NCI-H146 (cell line): ENCODE measurements around the gene RMRP.
A peak's percentile ranks its signal among the peaks of the same experiment; 100 is the strongest.
"Not testable (repeated sequence)": the region's sequence is repeated elsewhere in the genome, so short reads cannot be mapped to it uniquely, and the experiment has no call there.

Experiments used
- DNase-seq: peaks from one replicate; lab custom pipeline; 2025; lab: John Stamatoyannopoulos, UW

The RMRP gene

DNA sequence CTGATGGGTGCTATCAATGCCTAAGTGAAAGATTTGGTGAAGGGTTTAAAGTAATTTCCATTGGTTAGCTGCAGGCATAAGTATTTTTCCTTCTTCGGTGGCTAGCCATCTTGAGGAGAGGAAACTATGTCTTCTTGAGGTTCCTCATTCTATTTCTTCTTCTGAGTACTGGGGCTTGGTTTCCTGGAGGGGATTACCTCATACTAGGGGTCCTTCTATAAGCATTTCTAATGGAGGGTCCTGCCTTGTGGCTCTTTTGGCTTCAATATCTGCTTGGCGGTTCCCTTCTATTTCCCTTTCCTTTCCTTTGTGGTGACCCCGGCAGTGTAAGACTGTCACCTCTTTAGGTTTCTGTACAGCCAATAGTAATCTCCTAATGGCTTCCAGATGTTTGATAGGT lies 16.3 kb downstream of the RMRP start:
- not testable (repeated sequence) for DNase-seq

DNA sequence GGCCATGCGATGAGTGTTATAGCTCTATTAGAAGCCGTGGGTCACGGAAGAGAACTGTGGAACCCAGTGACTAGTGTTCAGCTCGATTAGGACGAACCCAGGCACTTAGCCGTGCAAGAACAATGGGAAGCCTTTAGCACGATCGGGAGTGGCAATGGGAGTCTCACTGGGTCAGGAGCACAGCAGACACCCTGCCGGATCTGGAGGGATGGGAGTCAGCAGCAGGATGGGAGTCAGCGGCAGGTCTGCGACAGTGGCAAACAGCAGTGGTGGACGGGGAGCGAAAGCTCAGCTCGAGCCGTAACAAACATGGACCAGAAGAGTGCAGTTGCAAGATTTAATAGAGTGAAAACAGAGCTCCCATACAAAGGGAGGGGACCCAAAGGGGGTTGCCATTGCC lies 17.4 kb downstream of the RMRP start:
- DNase-seq = not testable (repeated sequence)

DNA sequence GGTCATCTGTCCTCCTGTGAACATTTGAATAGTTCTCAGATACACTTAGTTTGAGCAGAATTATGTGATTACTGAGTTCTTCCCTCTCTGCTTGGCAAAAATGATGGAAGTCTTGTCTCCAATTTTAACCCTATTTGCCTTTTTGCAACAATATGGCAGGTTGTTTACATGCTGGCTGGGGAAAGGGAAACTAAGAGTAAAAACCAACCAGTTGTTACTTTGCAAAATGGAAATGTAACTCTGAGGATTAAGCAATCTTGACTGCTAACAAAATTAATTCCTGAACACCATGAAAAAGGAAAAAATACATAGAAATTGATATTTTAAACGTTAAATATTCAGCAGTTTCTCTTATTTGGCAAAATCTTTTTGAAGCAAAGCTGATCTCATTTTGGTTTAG lies 18.2 kb downstream of the RMRP start:
- DNase-seq = no peak

DNA sequence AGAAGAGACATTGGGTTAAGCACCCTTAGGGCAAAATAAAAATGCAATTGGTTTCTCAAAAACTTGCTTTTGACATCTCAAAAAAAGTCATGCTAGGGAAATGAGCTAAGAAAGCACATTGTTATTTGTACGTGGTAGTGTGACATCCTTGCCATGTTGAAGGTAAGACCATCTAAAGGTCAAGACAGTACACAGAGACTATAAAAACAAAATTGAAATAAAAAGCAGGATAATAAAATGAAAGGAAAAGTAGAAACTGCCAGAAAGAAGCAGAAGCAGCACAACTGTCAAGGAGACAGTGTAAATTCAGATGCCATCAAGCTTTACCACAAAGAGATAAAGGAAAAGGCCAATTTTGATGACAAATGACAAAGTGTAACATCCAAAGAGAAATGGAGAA lies 18.6 kb downstream of the RMRP start:
- DNase-seq = not testable (repeated sequence)

DNA sequence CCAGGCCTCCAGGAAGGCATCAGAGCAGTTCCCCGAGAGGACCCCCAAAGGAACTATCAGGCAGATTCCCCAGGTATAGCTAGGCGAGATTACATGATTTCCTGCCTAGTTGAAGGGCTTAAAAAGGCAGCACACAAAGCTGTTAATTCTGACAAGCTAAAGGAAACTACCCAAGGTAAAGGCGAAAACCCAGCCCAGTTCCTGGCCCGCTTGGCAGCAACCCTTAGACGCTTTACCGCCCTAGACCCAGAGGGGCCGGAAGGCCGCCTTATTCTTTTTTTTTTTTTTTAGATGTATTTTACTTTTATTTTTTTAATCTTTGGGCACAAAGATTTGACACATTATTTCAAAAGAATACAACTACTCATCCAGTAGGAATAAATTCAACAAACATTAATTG lies 19.1 kb downstream of the RMRP start:
- not testable (repeated sequence) for DNase-seq

DNA sequence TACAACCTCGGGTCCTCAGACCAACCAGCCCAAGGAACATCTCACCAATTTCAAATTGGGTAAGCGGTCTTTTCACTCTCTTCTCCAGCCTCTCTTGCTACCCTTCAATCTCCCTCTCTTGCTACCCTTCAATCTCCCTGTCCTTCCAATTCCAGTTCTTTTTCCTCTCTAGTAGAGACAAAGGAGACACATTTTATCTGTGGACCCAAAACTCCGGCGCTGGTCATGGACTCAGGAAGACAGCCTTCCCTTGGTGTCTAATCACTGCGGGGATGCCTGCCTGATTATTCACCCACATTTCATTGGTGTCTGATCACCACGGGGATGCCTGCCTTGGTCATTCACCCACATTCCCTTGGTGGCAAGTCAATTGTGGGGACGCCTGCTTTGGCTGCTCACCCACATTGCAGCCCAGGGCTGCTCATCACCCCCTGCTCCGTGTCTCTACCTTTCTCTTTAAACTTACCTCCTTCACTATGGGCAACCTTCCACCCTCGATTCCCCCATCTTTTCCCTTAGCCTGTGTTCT lies 20.3 kb downstream of the RMRP start:
- DNase-seq = not testable (repeated sequence)

DNA sequence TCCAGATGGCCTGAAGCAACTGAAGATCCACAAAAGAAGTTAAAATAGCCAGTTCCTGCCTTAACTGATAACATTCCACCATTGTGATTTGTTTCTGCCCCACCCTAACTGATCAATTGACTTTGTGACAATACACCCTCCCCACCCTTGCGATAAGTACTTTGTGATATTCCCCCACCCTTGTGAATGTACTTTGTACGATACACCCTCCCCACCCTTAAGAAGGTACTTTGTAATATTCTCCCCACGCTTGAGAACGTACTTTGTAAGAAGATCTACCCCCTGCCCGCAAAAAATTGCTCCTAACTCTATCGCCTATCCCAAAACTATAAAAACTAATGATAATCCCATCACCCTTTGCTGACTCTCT lies 21.0 kb downstream of the RMRP start:
- DNase-seq = not testable (repeated sequence)

DNA sequence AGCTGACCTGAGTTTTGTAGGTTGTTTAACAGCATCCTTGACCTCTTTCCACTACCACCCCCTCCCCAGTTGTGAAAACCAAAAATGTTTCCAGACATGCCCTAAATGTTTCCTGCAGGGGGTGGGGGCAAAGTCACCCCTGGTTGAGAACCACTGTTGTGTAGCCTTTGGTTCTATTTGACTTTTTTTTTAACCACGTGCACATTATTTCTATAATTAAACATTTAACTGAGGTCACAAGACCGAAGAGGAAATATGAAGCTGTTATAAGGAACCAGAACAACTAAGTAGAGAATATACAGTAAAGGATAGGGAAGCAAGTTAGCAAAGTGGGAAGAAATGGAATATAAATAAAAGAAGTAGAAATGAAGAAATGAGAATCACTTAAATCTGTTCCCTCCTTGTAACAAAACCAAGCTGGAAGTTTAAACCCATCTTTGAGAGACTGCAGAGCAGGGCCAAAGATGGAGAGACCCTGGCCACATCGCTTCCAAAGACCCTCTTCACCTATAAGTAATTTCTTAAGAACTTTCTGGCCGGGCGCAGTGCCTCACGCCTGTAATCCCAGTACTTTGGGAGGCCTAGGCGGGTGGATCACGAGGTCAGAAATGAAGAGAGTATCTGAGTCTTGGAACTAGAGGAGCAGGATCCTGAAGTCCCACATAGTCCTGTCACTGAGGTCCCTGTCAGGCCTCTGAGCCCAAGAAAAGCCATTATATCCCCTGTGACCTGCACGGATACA lies 21.5 kb downstream of the RMRP start:
- no peak for DNase-seq

DNA sequence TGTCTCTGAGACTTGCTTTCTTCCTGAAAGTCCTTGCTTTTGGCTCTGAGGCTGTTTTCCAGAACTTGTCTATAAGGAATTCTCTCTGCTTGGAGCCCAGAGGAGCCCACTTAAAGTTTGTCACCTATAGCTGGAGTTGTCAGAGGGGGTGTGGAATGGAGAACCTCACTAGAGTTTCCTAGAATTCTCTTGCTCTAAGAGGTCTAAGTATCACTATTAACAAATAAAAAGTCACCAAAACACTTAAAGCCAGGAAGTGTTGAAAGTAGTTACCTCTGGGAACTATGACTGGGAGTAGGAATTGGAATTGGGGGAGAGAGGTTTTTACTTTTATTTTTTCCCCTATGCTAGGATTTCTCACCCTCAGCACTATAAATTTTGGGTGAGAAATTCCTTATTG lies 22.1 kb downstream of the RMRP start:
- DNase-seq = no peak

DNA sequence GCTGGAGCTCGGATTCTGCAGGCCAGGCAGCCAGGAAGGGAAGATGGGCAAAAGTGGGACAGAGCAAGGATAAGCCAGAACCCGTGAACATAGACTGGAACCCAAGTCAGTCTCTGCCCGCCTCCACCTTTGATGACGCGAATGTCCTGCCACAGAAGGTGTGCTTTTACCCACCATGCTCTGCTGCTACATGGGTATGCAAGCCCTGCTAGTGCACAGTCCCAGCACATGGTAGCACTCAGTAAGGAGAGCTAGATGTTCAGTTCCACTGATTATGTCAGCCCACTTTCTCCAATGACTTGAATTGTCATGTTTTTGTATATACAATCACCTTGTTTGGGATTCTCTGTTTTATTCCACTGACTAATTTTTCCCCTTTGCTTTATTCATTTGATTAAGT lies 28.2 kb downstream of the RMRP start:
- no peak for DNase-seq

DNA sequence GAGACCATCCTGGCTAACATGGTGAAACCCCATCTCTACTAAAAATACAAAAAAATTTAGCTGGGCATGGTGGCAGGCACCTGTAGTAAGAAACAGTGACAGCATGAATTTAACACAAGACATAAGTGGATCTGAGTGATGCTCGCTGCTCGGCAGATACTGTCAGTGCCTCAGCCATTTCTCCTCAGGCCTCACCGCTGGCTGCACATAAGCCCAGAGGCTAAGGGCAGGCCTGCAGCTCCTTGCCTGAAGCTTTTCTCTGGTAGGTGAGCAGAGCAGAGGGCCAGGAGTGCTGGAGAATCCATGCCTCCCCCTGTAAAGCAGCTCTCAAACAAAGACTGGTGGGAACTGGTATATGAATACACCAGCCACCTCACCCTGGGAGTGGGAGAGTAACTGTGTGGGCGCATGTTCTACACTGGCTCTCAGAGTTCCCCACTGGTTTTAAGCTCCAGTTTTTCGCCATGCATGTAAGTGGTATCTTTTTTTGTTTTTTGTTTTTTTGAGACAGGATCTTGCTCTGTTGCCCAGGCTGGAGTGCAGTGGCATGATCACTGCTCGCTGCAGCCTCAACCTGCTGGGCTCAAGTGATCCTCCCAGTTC lies 29.3 kb downstream of the RMRP start:
- no peak for DNase-seq

DNA sequence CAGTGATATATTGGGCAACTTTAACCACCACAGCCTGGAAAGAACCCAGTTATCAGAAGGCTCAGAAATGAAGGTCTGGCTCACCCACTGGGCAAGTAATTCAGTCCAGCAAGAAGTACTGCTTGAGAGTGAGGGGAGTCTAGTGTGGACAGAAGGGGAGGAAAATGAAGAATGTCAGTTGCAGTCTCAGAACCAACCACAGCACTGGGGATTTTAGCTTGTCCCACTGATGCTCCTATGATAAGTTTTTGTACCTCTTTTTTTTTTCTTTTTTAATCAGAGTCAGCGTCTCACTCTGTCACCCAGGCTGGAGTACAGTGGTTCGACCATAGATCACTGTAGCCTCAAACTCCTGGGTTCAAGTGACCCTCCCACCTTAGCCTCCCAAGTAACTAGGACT lies 30.2 kb downstream of the RMRP start:
- no peak for DNase-seq

DNA sequence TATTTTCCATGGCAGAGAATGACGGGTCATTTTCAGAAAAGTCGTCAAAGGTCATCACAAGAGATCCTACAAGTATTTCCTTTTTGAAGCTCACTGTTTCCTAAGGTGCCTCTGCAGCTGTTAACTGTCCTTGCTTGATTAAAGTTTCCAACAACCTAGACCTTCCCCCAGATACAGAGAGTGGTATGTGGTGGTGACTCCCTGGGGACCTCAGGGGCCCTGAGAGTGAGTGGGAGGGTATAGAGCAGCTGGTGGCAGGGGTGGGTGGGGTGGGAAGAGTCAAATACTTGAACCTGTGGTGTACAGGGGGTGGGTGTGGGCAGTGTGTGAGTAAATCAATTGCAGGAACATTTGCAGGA lies 38.0 kb downstream of the RMRP start:
- no peak for DNase-seq

DNA sequence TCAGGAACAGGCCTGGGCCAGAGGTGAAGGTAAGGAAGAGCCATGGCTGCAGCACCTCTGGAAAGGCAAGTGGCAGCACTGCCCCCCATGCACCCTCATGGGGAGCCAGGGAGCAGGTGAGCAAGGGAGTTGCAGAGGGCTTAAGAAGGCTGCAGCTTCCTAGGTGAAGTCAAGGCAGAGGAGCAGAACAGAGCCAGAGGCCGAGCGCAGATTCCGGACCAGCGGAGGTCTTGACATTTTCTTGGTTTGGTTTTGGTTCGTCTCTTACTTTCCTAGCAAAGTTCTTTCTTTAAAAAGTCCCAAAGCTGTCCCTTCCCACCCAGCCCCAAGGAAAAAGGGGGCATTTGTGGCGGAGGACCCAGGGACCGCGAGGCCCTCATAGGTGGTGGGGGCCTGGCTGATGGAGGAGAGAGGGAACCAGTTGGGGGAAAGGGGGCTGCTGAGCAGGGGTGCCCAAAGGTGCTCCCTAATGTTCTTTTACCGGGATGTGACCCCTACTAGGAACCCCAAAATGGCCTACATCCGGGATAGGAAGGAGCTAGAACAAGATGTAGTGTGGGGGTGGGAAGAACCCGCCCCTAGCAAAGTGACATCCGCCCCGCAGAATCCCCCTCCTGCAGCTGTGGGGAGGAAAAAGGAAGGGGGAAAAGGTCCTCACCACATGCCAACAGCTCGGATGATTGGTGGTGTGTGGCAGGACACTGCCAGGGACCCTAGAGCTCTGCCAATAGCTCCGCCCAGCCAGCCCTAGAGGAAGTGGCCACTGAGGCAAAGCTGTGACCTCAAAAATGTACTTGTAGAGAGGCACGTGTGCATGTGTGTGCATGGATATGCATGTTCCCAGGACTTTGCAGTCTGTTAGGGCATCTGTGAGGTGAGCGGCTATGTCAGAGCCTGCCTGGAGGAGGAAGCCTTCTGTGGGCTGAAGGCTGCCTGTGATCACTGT lies 38.7 kb downstream of the RMRP start:
- no peak for DNase-seq

DNA sequence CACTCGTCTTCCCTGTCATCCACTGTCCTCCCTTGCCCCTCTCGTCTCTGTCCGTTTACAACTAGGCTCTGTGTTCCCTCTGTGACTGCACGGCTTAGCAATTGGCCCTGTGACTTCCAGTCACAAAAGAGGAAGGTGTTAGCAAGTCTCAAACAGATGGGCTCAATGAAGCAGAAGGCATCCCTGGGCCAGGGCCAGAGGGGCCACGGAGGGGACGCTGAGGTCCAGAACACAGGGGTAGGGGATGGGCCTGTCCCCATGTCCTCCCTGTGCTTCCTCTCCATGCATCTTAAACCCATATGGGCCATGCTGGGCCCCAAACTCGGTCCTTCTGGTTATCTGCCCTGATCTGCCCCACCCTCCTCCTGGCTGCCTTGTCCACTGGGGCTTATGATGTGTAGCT lies 39.5 kb downstream of the RMRP start, which contains the start of gene CD72:
Gene CD72 (minus strand): TSS at position 89 of the 403 bp plus-strand sequence. CDS start 110 bp downstream, outside the sequence.
- DNase-seq = no peak

DNA sequence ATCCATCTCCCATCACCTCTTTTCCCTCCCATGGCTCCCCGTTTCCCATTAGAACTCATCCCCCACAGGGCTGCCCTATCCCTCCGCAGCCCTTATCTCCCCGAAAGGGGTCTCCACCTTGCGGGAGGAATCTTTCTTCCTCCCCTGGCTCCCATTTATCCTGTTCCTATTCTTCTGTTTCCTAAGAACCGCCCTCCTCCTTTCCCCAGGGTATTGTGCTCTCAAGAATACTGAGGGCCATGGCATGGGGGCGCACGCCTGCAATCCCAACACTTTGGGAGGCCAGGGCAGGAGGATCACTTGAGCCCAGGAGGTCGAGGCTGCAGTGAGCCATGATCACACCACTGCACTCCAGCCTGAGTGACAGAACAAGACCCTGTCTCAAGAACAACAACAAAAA lies 40.3 kb downstream of the RMRP start:
- no peak for DNase-seq

DNA sequence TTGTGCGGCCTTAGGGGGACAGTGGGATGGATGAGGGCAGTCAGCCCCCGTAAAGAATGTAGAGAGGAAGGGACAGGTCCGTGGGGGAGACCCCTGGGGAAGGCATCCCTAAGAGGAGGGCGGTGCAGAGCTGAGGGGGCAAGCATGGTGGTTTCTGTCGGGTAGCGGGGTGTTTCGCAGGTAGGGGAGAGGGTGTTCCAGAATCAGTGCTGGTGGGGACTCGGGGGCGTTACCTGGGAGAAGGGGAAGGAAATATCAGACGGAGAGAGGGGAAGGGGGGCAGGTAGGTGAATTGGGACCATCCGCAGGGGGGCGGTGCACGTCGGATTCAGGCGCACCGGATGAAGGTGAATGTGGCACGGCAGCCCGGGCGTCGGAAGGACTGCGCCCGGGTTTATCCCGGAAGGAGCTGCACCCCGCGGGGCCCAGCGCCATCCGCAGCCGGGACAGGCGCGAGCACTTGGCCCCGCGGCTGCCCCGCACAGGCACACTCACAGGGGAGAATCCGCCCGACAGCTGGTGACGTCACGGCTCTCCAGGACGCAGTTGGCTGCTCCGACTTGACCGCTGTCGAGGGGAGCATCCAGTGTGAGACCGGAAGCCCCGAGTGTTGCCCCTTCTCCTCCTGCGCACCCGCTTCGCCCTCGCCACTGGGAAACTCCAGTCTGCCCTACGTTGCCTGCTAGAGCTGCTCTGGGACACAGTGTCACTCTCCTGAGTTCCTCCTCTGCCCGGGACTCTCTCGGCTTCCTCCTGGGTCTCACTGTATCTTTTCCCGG lies 40.9 kb downstream of the RMRP start:
- DNase-seq = peak; percentile 57

DNA sequence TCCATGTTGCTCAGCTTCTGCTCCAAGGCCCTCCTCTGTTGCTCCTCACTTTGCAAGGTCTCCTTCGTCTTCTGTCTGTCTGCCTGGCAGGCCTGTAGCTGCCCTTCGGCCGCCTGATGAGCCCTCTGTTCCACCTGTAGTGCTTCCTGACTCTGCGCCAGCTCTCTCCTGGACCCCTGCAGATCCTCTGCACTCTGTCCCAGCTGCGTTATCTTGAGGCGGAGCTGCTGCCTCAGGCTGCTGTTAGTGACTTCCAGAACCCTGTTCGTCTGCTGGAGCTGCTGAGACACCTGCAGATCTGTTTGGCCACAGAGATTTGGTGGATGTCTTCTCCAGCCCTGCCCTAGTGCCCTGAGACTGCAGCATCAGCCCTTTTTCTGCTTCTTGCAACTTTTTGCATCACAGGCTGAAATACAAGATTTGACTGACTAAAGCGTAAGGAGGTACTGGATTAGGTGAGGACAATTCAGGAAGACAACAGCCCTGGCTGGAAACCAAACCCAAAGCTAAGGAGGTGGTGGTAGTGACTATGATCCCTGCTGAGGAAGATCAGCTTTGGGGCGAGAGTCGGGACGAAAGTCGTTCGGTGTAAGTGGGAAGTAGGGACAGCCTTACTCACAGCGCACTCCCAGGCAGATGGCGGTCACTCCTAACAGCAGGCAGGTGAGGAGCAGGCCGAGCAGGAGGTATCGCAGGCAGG lies 41.7 kb downstream of the RMRP start:
- DNase-seq = peak; percentile 79

DNA sequence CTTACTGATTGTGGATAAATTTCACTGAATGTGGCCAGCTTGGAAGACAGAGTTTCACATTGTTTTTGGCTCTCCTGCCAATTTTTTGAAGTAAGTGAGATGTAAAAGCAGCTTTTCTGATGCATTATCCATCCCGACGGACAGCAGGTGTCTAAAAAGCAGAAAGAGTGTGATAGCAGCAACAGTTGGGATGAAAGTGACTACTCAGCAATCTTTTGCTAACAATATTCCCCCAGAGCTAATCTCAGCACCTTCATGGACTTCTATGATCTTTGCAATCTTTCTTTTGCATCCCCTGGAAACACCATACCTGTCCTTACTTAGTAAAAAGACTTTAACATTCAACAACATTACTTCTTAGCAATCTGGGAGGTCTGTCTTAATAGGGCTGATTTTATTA lies 45.0 kb downstream of the RMRP start:
- DNase-seq = no peak

DNA sequence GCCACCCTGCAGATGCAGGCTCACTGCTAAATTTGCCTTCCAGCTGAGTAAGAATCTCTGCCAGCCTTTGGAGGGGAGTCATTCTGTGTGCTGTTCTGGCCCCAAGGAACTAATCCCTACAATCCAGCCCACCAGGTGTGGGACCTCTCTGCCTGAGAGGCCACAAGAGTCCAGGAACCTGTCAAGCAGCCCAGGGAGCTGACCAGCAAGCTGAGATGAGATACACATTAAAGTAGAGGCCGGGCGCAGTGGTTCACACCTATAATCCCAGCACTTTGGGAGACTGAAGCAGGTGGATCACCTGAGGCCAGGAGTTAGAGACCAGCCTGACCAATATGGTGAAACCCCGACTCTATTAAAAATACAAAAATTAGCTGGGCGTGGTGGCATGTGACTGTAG lies 45.8 kb downstream of the RMRP start:
- DNase-seq = not testable (repeated sequence)

DNA sequence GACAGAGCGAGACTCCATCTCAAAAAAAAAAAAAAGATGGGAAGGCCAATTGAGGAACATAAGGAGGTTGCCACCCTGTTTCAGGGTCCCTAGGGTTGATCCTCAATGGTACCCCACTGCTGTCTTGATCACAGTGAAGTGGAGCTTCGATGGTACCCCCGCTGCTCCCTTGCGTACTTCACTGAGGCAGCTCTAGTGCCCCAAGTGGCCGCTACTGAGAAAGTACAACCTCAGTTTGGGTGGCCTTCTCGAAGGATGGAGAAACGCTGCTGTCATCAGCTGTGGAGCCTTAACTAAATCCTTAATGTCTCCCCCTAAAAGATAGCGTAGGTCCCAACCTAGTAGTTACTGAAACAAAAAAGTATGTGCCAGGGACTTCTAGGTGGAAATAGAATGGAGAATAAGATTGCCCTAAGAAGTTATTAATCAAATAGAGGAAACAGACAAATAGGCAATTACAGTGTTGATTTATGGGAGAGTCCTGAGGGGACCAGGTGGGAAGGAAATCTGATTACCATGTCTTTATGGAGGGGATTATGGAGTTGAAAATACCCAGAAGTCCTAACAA lies 46.5 kb downstream of the RMRP start:
- DNase-seq = peak; percentile 27
